H1 (cell line): Measurements from ENCODE around the gene FNDC11. TPM values are rescaled to one million over a fixed set of nuclear protein-coding genes. Genes with fewer than 3 reads are reported as not detected.

ENCODE experiments used
- polyA plus RNA-seq, 7 experiments: library from polyadenylated mRNA; depleted of rRNA in 3 of 7; stranded (reverse) in 5 of 7; unstranded in 2 of 7; fragments of >200 nt in 5 of 7; fragments of 200-250 nt in 2 of 7; gene quantifications; 1 replicate in 5 of 7; 2 replicates in 1 of 7; 4 replicates in 1 of 7; pipeline versions ENCODE4 v1.2.1 to v1.2.3, GENCODE V29; 2011 to 2013; ENCODE audit warnings: missing spikeins in 2 of 7, mixed read lengths in 2 of 7
- total RNA-seq: library from RNA; stranded (reverse); fragmentation: NEBNext Ultra II Directional; extraction: Animal tissue kit (Norgen Biotek cat#: 25700); gene quantifications from 2 replicates; pipeline ENCODE4 v1.2.1, GENCODE V29; 2021
- TF ChIP-seq, protein P1 (sequence below): IDR thresholded peaks from 2 replicates; pipeline ENCODE4 v1.6.1; 2012; ENCODE audit warnings: inconsistent platforms

Gene FNDC11
- total and polyA plus RNA-seq, 2 of the 8 experiments (the other 6 are each of a cell fraction or from before 2014, with no cell fraction given), result 2.6 to 8.8 TPM

DNA sequence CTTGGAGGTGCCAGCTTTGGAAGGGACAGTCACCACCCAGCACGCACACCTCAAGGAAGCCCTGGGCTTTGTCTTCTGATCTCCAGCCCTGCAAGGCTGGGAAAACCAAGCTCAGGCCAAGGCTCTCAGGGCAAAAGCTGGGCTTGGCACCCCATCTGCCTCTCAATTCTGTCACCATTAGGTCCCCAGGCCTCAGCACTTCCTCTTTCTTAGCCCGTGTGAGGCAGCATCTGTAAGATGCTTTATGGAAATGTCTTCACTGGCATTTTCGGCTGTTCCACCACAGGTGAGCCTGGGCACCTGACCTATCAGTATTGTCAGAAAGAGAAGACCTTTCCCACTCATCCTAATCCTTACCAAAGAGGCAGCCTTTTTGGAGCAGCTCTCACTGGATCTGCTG lies 48.4 kb downstream of the FNDC11 start (continued):
- TF ChIP-seq, protein P1, sequence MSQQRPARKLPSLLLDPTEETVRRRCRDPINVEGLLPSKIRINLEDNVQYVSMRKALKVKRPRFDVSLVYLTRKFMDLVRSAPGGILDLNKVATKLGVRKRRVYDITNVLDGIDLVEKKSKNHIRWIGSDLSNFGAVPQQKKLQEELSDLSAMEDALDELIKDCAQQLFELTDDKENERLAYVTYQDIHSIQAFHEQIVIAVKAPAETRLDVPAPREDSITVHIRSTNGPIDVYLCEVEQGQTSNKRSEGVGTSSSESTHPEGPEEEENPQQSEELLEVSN, result no peak

Other genes with a start within 250 kb of the FNDC11 start
- gene CHRNA4, start 192.8 kb upstream of the FNDC11 start, total RNA-seq, result 2.7 and 5.7 TPM in 2 replicates
- 4.3 and 5.0 TPM in 2 replicates for gene CHRNA4, start 192.8 kb upstream of the FNDC11 start, polyA plus RNA-seq (2011; rRNA removed)
- 82.6 and 88.6 TPM in 2 replicates for gene KCNQ2, start 81.5 kb upstream of the FNDC11 start, total RNA-seq
- 243 and 277 TPM in 2 replicates for gene KCNQ2, start 81.5 kb upstream of the FNDC11 start, polyA plus RNA-seq (2011; rRNA removed)
- 25.8 and 27.9 TPM in 2 replicates for gene EEF1A2, start 55.1 kb upstream of the FNDC11 start, total RNA-seq
- gene EEF1A2, start 55.1 kb upstream of the FNDC11 start, polyA plus RNA-seq (2011; rRNA removed), result 7.4 and 17.5 TPM in 2 replicates
- gene PPDPF, start 33.4 kb upstream of the FNDC11 start, total RNA-seq, result 125 and 138 TPM in 2 replicates
- gene PPDPF, start 33.4 kb upstream of the FNDC11 start, polyA plus RNA-seq (2011; rRNA removed), result 30.5 and 49.9 TPM in 2 replicates
- gene PTK6, start 16.8 kb upstream of the FNDC11 start, total RNA-seq, result 0.17 and 0.19 TPM in 2 replicates
- 0.12 and 0.30 TPM in 2 replicates for gene PTK6, start 16.8 kb upstream of the FNDC11 start, polyA plus RNA-seq (2011; rRNA removed)
- gene SRMS, start 6.4 kb upstream of the FNDC11 start, total RNA-seq, result 0.29 and 0.76 TPM in 2 replicates
- gene SRMS, start 6.4 kb upstream of the FNDC11 start, polyA plus RNA-seq (2011; rRNA removed), result 0.39 and 0.66 TPM in 2 replicates
- 17.5 and 18.2 TPM in 2 replicates for gene HELZ2, start 20.1 kb downstream of the FNDC11 start, total RNA-seq
- 7.9 and 14.0 TPM in 2 replicates for gene HELZ2, start 20.1 kb downstream of the FNDC11 start, polyA plus RNA-seq (2011; rRNA removed)
- 12.9 and 14.2 TPM in 2 replicates for gene GMEB2, start 72.9 kb downstream of the FNDC11 start, total RNA-seq
- 14.2 and 19.1 TPM in 2 replicates for gene GMEB2, start 72.9 kb downstream of the FNDC11 start, polyA plus RNA-seq (2011; rRNA removed)
- 63.1 and 71.6 TPM in 2 replicates for gene STMN3, start 99.3 kb downstream of the FNDC11 start, total RNA-seq
- 51.5 and 70.8 TPM in 2 replicates for gene STMN3, start 99.3 kb downstream of the FNDC11 start, polyA plus RNA-seq (2011; rRNA removed)
- gene RTEL1, start 104.2 kb downstream of the FNDC11 start, total RNA-seq, result 37.1 and 37.8 TPM in 2 replicates
- gene RTEL1, start 104.2 kb downstream of the FNDC11 start, polyA plus RNA-seq (2011; rRNA removed), result 16.2 and 24.3 TPM in 2 replicates
- not detected in 2 replicates for gene TNFRSF6B, start 142.5 kb downstream of the FNDC11 start, total RNA-seq
- 3.1 and 5.4 TPM in 2 replicates for gene TNFRSF6B, start 142.5 kb downstream of the FNDC11 start, polyA plus RNA-seq (2011; rRNA removed)
- 21.9 and 22.9 TPM in 2 replicates for gene ARFRP1, start 153.8 kb downstream of the FNDC11 start, total RNA-seq
- 12.9 and 19.4 TPM in 2 replicates for gene ARFRP1, start 153.8 kb downstream of the FNDC11 start, polyA plus RNA-seq (2011; rRNA removed)
- 21.4 and 24.9 TPM in 2 replicates for gene ZGPAT, start 153.9 kb downstream of the FNDC11 start, total RNA-seq
- gene ZGPAT, start 153.9 kb downstream of the FNDC11 start, polyA plus RNA-seq (2011; rRNA removed), result 14.5 and 21.5 TPM in 2 replicates
- gene LIME1, start 182.5 kb downstream of the FNDC11 start, total RNA-seq, result 3.3 and 4.5 TPM in 2 replicates
- 5.9 and 9.5 TPM in 2 replicates for gene LIME1, start 182.5 kb downstream of the FNDC11 start, polyA plus RNA-seq (2011; rRNA removed)
- 25.0 and 29.1 TPM in 2 replicates for gene SLC2A4RG, start 185.6 kb downstream of the FNDC11 start, total RNA-seq
- gene SLC2A4RG, start 185.6 kb downstream of the FNDC11 start, polyA plus RNA-seq (2011; rRNA removed), result 15.9 and 32.9 TPM in 2 replicates